ENCODE data around the gene CACHD1. TPM values are rescaled to one million over a fixed set of nuclear protein-coding genes. Genes with fewer than 3 reads are reported as not detected.

Gene CACHD1
- total RNA-seq, 4 donors from 2014 or later, result 2.2 to 3.6 (median 2.9) TPM

GRCh38 chr1:64493831-64494230 lies 23.9 kb downstream of the CACHD1 start:
- no peak for TF ChIP-seq CTCF (IDR thresholded peaks at IDR 0.05 in 4 of 5, conservative IDR thresholded peaks at IDR 0.05 in 1 of 5)
- no peak for TF ChIP-seq POLR2A (IDR thresholded peaks at IDR 0.05)
- Histone ChIP-seq H3K9me3 (no peaks in the 10 kb centered on the region), H3K36me3 (no peaks in the 10 kb centered on the region), H3K27me3 (no peaks in the 10 kb centered on the region), H3K27ac (no peak overlapping the region), H3K4me1 (peaks cover 3 to 10% of the 10 kb centered on the region in 2 donors), H3K4me3 (no peak overlapping the region)
- in situ Hi-C loops (cut with MboI; ENCODE audit: low sequenced_read_pairs in 4 of 4), result no loop called here
- DNase-seq (no peak), ATAC-seq (no peak)
- intact Hi-C loops (cut with DNase I; ENCODE audit: low total_unique reads), result no loop called here

DNA sequence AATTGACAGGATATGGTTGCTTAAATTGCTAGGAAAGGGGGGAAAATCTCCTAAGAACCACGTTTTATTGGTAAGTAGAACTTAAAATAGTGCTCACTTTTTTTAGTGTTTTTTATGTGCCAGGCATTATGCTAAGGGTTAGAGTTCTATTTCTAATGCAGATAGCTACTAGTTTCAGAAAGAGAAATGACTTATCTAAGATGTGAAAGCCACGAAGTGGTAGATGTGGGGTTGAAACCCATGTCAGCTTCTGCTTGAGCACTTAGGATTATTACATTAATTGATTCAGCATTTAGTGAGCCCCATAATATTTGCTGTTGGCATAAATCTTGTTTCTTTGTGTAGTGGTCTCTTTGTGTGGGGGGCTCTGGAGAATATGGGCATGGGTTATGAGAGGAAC lies 24.7 kb downstream of the CACHD1 start:
- no peaks in the 10 kb centered on the region for H3K27me3 ChIP-seq
- no peaks in the 10 kb centered on the region for H3K9me3 ChIP-seq
- DNase-seq (no peak), ATAC-seq (no peak)
- no peaks in the 10 kb centered on the region for H3K36me3 ChIP-seq
- in situ Hi-C loops (cut with MboI; ENCODE audit: low sequenced_read_pairs in 4 of 4), result no loop called here
- peaks cover 3 to 10% of the 10 kb centered on the region in 2 donors for H3K4me1 ChIP-seq
- H3K27ac ChIP-seq, result no peak overlapping the region
- intact Hi-C loops (cut with DNase I; ENCODE audit: low total_unique reads), result no loop called here
- H3K4me3 ChIP-seq, result no peak overlapping the region
- TF ChIP-seq POLR2A (IDR thresholded peaks at IDR 0.05) (no peak), CTCF (IDR thresholded peaks at IDR 0.05 in 4 of 5, conservative IDR thresholded peaks at IDR 0.05 in 1 of 5) (no peak)

DNA sequence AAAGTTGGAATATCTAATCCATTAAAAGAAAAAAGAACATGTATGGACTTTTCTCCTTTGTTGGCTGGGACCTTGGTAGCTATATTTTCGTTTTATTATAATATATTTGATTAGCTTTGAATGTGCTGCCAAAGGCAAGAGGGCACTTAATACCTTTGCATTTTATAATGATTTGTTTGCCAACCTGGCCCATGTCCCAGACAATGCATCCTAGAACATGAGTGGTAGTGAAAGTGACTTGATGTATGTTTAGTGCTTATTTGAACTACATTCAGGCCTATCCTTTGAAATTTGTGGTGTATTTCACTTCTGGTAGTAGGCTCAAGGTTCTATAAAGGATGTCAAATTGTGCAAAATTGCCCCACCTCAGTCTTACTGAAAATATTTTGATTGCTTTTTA lies 25.9 kb downstream of the CACHD1 start:
- intact Hi-C loops (cut with DNase I; ENCODE audit: low total_unique reads), result no loop called here
- in situ Hi-C loops (cut with MboI; ENCODE audit: low sequenced_read_pairs in 4 of 4), result no loop called here
- no peak for TF ChIP-seq CTCF (IDR thresholded peaks at IDR 0.05 in 4 of 5, conservative IDR thresholded peaks at IDR 0.05 in 1 of 5)
- no peak for TF ChIP-seq POLR2A (IDR thresholded peaks at IDR 0.05)

GRCh38 chr1:64496606-64497005 lies 26.7 kb downstream of the CACHD1 start:
- intact Hi-C loops (cut with DNase I; ENCODE audit: low total_unique reads), result no loop called here

More for the DNA sequence above, 25.9 kb downstream of the CACHD1 start:
- H3K27ac ChIP-seq, result no peak overlapping the region
- H3K36me3 ChIP-seq, result no peaks in the 10 kb centered on the region
- DNase-seq (no peak), ATAC-seq (no peak)
- H3K4me1 ChIP-seq, result peaks cover 3 to 4% of the 10 kb centered on the region in 2 donors
- no peaks in the 10 kb centered on the region for H3K9me3 ChIP-seq
- no peaks in the 10 kb centered on the region for H3K27me3 ChIP-seq
- no peak overlapping the region for H3K4me3 ChIP-seq

More at GRCh38 chr1:64496606-64497005, 26.7 kb downstream of the CACHD1 start:
- Histone ChIP-seq H3K27me3 (no peaks in the 10 kb centered on the region), H3K9me3 (no peaks in the 10 kb centered on the region), H3K4me1 (peaks cover 3 to 4% of the 10 kb centered on the region in 2 donors), H3K4me3 (no peak overlapping the region), H3K27ac (no peak overlapping the region), H3K36me3 (no peaks in the 10 kb centered on the region)
- TF ChIP-seq CTCF (IDR thresholded peaks at IDR 0.05 in 4 of 5, conservative IDR thresholded peaks at IDR 0.05 in 1 of 5), result no peak
- TF ChIP-seq POLR2A (IDR thresholded peaks at IDR 0.05), result no peak
- ATAC-seq, result no peak
- DNase-seq, result no peak
- in situ Hi-C loops (cut with MboI; ENCODE audit: low sequenced_read_pairs in 4 of 4), result no loop called here

All from gastrocnemius medialis (tissue), 4 donors.